Measurements from ENCODE around the gene GBE1.

The GBE1 gene

GRCh38 chr3:81565041-81565440 is 196.4 kb downstream of the GBE1 start:
- Histone ChIP-seq H3K9me3 (ENCODE audit: low read length) (no peaks in the 10 kb centered on the region), H3K4me3 (ENCODE audit: low read length) (no peak overlapping the region), H3K27me3 (ENCODE audit: insufficient read depth, low read length) (no peaks in the 10 kb centered on the region), H3K4me1 (ENCODE audit: insufficient read depth, low read length) (no peaks in the 10 kb centered on the region), H2AFZ (ENCODE audit: low read depth, low read length) (no peak overlapping the region), H3K36me3 (ENCODE audit: insufficient read depth, low read length) (no peaks in the 10 kb centered on the region)

DNA sequence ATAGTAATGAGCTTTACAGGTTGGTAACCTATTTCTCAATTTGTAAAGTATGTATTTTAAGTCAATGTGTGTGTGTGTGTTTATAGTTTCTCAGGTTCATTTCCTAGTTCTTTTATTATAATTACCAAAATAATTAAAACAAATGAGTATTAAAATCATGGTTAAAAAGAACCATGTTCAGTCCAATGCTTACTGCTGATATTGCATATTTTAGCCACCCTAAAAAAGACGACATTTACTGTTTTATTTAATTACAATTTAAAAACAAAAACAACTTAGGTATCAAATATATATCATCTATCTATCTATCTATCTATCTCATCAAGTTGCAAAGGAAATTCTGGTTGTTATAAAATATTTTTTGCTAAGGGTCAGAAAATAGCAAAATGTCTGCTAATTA is 203.3 kb downstream of the GBE1 start:
- Histone ChIP-seq H3K9me3 (ENCODE audit: low read length) (no peaks in the 10 kb centered on the region), H3K4me1 (ENCODE audit: insufficient read depth, low read length) (no peaks in the 10 kb centered on the region), H3K36me3 (ENCODE audit: insufficient read depth, low read length) (no peaks in the 10 kb centered on the region), H3K27me3 (ENCODE audit: insufficient read depth, low read length) (no peaks in the 10 kb centered on the region), H3K4me3 (ENCODE audit: low read length) (no peak overlapping the region), H2AFZ (ENCODE audit: low read depth, low read length) (no peak overlapping the region)

DNA sequence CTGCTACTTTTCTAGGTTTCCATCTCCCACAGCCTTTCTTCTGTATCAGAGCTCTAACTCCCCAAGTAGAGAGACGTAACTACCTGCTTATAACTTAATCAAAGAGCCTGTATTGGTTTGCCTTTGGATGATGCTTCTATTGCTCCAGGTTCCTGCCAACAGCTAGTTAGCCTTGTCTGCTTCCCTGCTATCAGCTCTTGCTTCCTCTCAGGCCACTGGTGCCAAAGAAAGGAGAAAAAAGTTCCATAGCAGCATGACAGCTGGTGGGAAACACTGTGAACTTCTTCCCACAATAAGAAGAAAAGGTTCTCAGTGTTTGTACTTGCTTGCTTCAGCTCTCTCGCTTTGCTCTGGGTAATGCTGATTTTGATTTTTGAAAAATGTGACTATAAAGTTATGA is 206.6 kb downstream of the GBE1 start:
- no peaks in the 10 kb centered on the region for H3K36me3 ChIP-seq (ENCODE audit: insufficient read depth, low read length)

DNA sequence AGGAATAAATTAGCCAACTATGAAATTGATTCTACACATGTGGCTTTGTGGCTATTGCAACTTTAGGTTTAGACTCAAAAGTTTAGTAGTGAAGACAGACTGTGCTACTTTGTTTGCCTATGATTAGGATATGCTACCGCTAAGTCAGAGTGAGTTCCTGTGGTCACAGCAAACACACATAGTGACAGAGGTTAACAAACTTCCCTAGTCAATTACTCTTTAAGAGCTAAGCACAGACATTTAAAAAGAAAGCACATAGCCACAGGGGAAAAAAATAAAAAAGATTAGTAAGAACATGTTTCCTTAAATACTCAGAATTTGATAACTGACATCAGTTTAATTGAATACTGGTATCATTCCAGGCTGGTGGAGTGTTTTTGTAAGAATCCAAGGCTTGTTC is 207.1 kb downstream of the GBE1 start:
- no peaks in the 10 kb centered on the region for H3K4me1 ChIP-seq (ENCODE audit: insufficient read depth, low read length)
- no peaks in the 10 kb centered on the region for H3K36me3 ChIP-seq (ENCODE audit: insufficient read depth, low read length)
- no peak overlapping the region for H2AFZ ChIP-seq (ENCODE audit: low read depth, low read length)
- H3K4me3 ChIP-seq (ENCODE audit: low read length) = no peak overlapping the region
- H3K27me3 ChIP-seq (ENCODE audit: insufficient read depth, low read length) = no peaks in the 10 kb centered on the region
- no peaks in the 10 kb centered on the region for H3K9me3 ChIP-seq (ENCODE audit: low read length)

More for the DNA sequence above, 206.6 kb downstream of the GBE1 start:
- Histone ChIP-seq H3K4me3 (ENCODE audit: low read length) (no peak overlapping the region), H3K4me1 (ENCODE audit: insufficient read depth, low read length) (no peaks in the 10 kb centered on the region), H3K27me3 (ENCODE audit: insufficient read depth, low read length) (no peaks in the 10 kb centered on the region), H3K9me3 (ENCODE audit: low read length) (no peaks in the 10 kb centered on the region), H2AFZ (ENCODE audit: low read depth, low read length) (no peak overlapping the region)

- Histone ChIP-seq H3K4me1 (ENCODE audit: insufficient read depth, low read length) (no peaks in the 10 kb centered on the region), H3K27me3 (ENCODE audit: insufficient read depth, low read length) (no peaks in the 10 kb centered on the region), H3K4me3 (ENCODE audit: low read length) (no peak overlapping the region), H3K36me3 (ENCODE audit: insufficient read depth, low read length) (no peaks in the 10 kb centered on the region), H2AFZ (ENCODE audit: low read depth, low read length) (no peak overlapping the region), H3K9me3 (ENCODE audit: low read length) (no peaks in the 10 kb centered on the region)
These were observed 211.0 kb downstream of the GBE1 start for GRCh38 chr3:81550415-81550814.

- Histone ChIP-seq H2AFZ (ENCODE audit: low read depth, low read length) (no peak overlapping the region), H3K4me3 (ENCODE audit: low read length) (no peak overlapping the region), H3K9me3 (ENCODE audit: low read length) (no peaks in the 10 kb centered on the region), H3K36me3 (ENCODE audit: insufficient read depth, low read length) (no peaks in the 10 kb centered on the region), H3K4me1 (ENCODE audit: insufficient read depth, low read length) (no peaks in the 10 kb centered on the region), H3K27me3 (ENCODE audit: insufficient read depth, low read length) (no peaks in the 10 kb centered on the region)
These were observed 211.6 kb downstream of the GBE1 start for GRCh38 chr3:81549831-81550230.

GRCh38 chr3:81549388-81549787 is 212.1 kb downstream of the GBE1 start:
- no peak overlapping the region for H2AFZ ChIP-seq (ENCODE audit: low read depth, low read length)
- H3K36me3 ChIP-seq (ENCODE audit: insufficient read depth, low read length) = no peaks in the 10 kb centered on the region
- H3K9me3 ChIP-seq (ENCODE audit: low read length) = no peaks in the 10 kb centered on the region
- H3K27me3 ChIP-seq (ENCODE audit: insufficient read depth, low read length) = no peaks in the 10 kb centered on the region
- H3K4me1 ChIP-seq (ENCODE audit: insufficient read depth, low read length) = no peaks in the 10 kb centered on the region
- no peak overlapping the region for H3K4me3 ChIP-seq (ENCODE audit: low read length)

GRCh38 chr3:81545572-81545971 is 215.9 kb downstream of the GBE1 start:
- H3K4me1 ChIP-seq (ENCODE audit: insufficient read depth, low read length) = no peaks in the 10 kb centered on the region
- no peaks in the 10 kb centered on the region for H3K36me3 ChIP-seq (ENCODE audit: insufficient read depth, low read length)
- no peak overlapping the region for H3K4me3 ChIP-seq (ENCODE audit: low read length)
- H3K27me3 ChIP-seq (ENCODE audit: insufficient read depth, low read length) = no peaks in the 10 kb centered on the region
- H3K9me3 ChIP-seq (ENCODE audit: low read length) = no peaks in the 10 kb centered on the region
- no peak overlapping the region for H2AFZ ChIP-seq (ENCODE audit: low read depth, low read length)

DNA sequence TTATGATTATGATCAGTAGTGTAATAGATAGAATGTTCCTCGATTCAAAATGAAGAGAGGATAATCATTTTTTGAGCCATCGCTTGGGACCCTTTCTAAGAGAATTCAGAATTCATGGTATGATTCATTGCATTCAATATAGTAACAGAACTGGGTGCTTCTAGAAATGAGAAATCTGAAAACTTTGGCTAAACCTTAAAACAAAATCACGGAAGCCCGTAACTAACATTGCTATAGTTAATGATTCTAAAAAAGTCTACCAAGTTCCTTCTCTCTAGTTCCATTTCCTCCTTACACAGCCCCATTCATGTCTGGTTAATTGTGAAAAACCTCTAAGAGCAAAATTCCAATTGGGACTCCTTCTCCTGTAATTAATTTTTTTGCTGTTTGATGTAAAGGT is 217.1 kb downstream of the GBE1 start:
- Histone ChIP-seq H3K4me3 (ENCODE audit: low read length) (no peak overlapping the region), H2AFZ (ENCODE audit: low read depth, low read length) (no peak overlapping the region), H3K9me3 (ENCODE audit: low read length) (no peaks in the 10 kb centered on the region), H3K27me3 (ENCODE audit: insufficient read depth, low read length) (no peaks in the 10 kb centered on the region), H3K36me3 (ENCODE audit: insufficient read depth, low read length) (no peaks in the 10 kb centered on the region), H3K4me1 (ENCODE audit: insufficient read depth, low read length) (no peaks in the 10 kb centered on the region)

DNA sequence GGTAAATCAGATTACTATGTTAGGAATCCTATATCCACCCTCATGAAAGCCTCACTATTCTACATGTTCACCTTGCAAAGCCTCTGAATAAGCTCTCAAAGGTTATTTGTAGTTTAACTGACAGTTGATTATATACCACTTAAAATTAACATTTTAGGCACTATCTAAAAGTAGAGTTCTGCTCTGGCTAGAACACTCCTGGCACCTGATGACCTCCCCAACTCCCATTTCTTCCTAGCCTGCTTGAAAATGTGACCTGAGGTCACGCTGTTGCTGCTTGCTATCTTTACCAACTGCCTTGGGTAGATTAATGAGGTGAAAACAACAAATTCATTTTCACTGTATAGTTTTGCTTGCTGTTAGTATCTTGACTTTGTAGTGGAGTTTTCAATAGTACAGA is 220.7 kb downstream of the GBE1 start:
- H2AFZ ChIP-seq (ENCODE audit: low read depth, low read length) = no peak overlapping the region
- H3K9me3 ChIP-seq (ENCODE audit: low read length) = no peaks in the 10 kb centered on the region
- no peaks in the 10 kb centered on the region for H3K36me3 ChIP-seq (ENCODE audit: insufficient read depth, low read length)
- H3K4me3 ChIP-seq (ENCODE audit: low read length) = no peak overlapping the region
- H3K4me1 ChIP-seq (ENCODE audit: insufficient read depth, low read length) = no peaks in the 10 kb centered on the region
- no peaks in the 10 kb centered on the region for H3K27me3 ChIP-seq (ENCODE audit: insufficient read depth, low read length)

GRCh38 chr3:81531846-81532245 is 229.6 kb downstream of the GBE1 start:
- Histone ChIP-seq H3K27me3 (ENCODE audit: insufficient read depth, low read length) (no peaks in the 10 kb centered on the region), H3K9me3 (ENCODE audit: low read length) (peaks cover 2% of the 10 kb centered on the region), H2AFZ (ENCODE audit: low read depth, low read length) (no peak overlapping the region), H3K4me3 (ENCODE audit: low read length) (no peak overlapping the region), H3K4me1 (ENCODE audit: insufficient read depth, low read length) (no peaks in the 10 kb centered on the region), H3K36me3 (ENCODE audit: insufficient read depth, low read length) (no peaks in the 10 kb centered on the region)

DNA sequence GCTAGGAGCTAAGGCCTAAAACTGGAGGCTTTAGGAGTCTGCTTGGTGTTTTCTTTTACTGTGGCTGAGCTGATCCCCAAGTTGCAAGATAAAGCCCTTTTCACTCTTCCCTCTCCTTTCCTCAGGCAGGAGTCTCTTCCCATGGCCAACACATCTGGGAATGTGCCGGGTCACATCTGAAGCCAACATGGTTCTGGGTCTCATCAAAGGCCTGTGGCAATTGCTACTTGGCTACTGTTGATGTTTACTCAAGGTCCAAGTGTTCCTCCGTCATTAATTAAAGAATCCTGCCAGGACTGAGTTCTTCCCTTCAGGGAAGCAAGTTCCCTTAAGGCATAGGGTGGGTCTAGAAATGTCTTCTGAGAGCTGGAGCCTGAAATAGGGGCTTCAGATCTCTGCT is 230.2 kb downstream of the GBE1 start:
- no peaks in the 10 kb centered on the region for H3K36me3 ChIP-seq (ENCODE audit: insufficient read depth, low read length)
- H3K27me3 ChIP-seq (ENCODE audit: insufficient read depth, low read length) = no peaks in the 10 kb centered on the region
- H2AFZ ChIP-seq (ENCODE audit: low read depth, low read length) = no peak overlapping the region
- H3K4me1 ChIP-seq (ENCODE audit: insufficient read depth, low read length) = no peaks in the 10 kb centered on the region
- H3K4me3 ChIP-seq (ENCODE audit: low read length) = no peak overlapping the region
- H3K9me3 ChIP-seq (ENCODE audit: low read length) = peaks cover 2% of the 10 kb centered on the region

- no peaks in the 10 kb centered on the region for H3K36me3 ChIP-seq (ENCODE audit: insufficient read depth, low read length)
- no peaks in the 10 kb centered on the region for H3K27me3 ChIP-seq (ENCODE audit: insufficient read depth, low read length)
- H3K9me3 ChIP-seq (ENCODE audit: low read length) = peaks cover 2% of the 10 kb centered on the region
- no peaks in the 10 kb centered on the region for H3K4me1 ChIP-seq (ENCODE audit: insufficient read depth, low read length)
- no peak overlapping the region for H2AFZ ChIP-seq (ENCODE audit: low read depth, low read length)
- H3K4me3 ChIP-seq (ENCODE audit: low read length) = no peak overlapping the region
These were observed 231.1 kb downstream of the GBE1 start for GRCh38 chr3:81530180-81530939.

- Histone ChIP-seq H3K9me3 (ENCODE audit: low read length) (no peaks in the 10 kb centered on the region), H3K36me3 (ENCODE audit: insufficient read depth, low read length) (no peaks in the 10 kb centered on the region), H3K4me1 (ENCODE audit: insufficient read depth, low read length) (peaks cover 9% of the 10 kb centered on the region), H3K27me3 (ENCODE audit: insufficient read depth, low read length) (no peaks in the 10 kb centered on the region), H3K4me3 (ENCODE audit: low read length) (no peak overlapping the region), H2AFZ (ENCODE audit: low read depth, low read length) (no peak overlapping the region)
These were observed 239.6 kb downstream of the GBE1 start for GRCh38 chr3:81521855-81522254.
